Activated CD4-positive, alpha-beta T cell treated with anti-CD3 and anti-CD28 coated beads, Interleukin-2, amount 50 U/mL, for 48 hours (primary cell): ENCODE results near the gene SMIM35.
"Not testable (repeated sequence)": the region's sequence is repeated elsewhere in the genome, so short reads cannot be mapped to it uniquely, and the experiment has no call there.

Experiments
- DNase-seq, 2 experiments: peaks; one replicate each; pipeline ENCODE4 v3.0.0-alpha.2; 2020

Gene SMIM35

DNA sequence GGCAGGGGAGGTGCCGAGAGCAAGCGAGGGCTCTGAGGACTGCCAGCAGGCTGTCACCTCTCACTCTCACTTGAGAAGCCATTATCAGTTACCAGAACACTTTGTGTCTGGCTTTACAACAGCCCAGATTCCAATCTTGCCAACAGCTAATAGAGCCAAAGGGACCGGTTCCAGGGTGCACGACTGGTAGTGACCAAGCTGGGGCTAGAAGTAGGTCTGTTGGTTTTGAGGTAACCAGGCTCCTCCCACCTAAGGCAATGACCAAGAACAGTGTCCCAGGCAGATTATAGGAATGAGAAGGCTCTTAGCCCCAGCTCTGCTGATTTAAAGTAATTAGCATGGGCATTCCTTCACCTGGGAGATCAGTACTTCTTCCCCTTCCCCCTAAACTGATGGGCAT lies 107.8 kb downstream of the SMIM35 start:
- DNase-seq: no peak

DNA sequence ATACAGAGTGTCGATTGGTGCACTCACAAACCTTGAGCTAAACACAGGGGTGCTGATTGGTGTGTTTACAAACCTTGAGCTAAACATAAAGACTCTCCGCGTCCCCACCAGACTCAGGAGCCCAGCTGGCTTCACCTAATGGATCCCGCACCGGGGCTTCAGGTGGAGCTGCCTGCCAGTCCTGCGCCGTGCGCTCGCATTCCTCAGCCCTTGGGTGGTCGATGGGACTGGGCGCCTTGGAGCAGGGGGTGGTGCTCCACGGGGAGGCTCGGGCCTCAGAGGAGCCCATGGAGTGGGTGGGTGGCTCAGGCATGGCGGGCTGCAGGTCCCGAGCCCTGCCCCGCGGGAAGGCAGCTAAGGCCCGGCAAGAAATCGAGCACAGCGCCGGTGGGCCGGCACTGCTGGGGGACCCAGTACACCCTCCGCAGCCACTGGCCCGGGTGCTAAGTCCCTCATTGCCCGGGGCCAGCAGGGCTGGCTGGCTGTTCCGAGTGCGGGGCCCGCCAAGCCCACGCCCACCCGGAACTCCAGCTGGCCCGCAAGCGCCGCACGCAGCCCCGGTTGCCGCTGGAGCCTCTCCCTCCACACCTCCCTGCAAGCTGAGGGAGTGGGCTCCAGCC lies 108.4 kb downstream of the SMIM35 start:
- DNase-seq: not testable (repeated sequence)

DNA sequence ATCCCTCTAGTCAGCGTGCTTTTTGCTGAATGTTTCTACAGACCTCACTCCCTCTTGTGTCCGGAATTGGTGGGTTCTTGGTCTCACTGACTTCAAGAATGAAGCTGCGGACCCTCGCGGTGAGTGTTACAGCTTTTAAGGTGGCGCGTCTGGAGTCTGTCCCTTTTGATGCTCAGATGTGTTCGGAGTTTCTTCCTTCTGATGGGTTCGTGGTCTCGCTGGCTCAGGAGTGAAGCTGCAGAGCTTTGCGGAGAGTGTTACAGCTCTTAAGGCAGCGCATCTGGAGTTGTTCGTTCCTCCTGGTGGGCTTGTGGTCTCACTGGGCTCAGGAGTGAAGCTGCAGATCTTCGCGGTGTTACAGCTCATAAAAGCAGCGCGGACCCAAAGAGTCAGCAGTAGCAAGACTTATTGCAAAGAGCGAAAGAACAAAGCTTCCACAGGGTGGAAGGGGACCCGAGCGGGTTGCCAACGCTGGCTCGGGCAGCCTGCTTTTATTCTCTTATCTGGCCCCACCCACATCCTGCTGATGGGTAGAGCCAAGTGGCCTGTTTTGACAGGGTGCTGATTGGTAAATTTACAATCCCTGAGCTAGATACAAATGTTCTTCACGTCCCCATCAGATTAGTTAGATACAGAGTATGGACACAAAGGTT lies 109.0 kb downstream of the SMIM35 start:
- DNase-seq: not testable (repeated sequence)

DNA sequence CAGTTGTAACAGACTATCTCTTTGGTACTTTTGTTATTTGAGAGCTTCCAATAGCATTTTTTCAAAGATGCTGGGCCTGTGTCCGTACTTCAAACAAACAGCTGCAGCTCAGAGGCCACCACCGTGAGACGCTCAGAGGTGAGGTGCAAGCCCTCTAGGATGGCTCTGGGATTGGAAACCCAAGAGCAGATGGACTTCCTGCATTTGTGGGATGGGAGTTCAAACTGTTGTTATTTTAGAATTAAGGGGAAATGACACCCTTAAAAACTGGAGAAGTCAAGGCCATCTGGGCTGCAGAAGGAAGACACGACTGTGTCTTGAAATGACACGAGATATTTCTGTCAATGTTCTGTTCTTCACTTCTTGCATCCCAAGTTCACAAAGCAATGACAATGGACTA lies 109.7 kb downstream of the SMIM35 start:
- DNase-seq: no peak

DNA sequence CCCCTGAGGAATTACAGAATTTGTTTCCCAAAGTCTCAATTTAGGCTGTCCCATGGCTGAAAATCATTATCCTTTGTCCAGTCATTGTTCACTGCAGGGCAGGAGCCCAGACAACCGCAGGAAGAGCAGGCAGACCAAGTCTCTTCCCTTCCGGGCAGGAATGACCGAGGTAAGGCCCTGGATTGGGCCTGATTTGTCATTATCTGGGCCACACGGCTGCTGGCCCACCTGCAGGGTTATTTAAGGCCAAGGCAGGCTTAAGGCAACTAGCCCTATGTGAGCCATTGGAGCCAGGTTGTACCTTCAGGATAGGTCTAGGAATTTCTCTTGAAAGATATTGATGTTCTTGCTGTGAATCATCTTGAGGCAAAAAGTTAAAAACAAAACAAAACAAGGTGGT lies 110.3 kb downstream of the SMIM35 start:
- DNase-seq: no peak

DNA sequence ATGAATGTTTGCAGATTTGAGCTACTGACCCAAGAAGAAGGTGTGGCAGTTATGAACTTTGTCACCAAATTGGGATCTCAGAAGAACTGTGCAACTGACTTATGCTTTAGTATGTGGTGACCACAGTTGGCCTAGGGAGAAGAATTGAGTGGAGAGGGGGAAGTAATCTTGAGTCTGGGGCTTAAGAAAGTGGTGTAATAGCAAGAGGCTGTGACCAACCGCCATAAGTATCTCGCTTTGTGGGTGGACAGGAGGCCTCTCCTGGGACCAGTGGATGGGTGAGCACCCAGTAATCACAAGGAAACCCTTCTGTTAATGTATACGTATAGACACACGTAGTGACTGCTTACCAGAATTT lies 113.3 kb downstream of the SMIM35 start:
- DNase-seq: no peak

DNA sequence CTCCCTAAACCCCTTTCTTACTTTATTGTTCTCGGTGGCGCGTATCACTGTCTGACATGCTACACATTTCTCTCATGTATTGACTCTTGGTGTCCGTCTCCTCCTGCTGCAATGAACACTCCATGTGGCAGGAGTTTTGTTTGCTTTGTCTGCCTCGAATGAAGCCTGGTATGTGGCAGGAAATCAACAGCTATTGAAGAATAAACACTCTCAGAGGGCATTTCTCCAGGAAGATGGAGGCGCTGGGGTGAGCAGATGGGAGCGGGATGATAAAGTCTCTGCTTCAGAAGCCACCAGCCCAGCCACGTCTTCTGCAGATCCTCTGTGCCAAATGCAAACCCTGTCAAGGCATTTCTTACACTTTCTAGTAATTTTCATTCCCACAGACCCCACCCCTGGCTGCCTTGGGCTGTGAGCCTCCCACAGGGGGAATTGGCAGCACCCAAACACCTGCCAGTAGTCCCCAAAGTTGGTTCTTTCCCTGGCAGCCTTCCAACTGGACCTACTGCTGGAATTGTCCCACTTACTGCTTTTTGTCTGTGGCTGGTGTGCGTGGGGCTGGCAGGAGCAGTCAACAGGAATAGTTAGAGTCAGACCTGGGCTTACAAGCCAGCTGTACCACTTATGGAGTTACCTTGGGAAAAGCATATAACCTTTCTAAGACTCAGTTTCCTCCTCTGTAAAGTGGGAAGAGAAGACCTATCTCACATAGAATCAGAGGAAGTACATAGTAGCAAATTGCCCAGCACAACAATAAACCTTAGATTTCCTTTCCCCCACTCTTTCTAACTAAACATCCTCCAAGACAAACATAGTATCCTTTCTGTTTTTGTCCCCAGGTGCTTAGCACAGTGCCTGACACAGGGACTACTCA lies 113.9 kb downstream of the SMIM35 start:
- no peak for DNase-seq

DNA sequence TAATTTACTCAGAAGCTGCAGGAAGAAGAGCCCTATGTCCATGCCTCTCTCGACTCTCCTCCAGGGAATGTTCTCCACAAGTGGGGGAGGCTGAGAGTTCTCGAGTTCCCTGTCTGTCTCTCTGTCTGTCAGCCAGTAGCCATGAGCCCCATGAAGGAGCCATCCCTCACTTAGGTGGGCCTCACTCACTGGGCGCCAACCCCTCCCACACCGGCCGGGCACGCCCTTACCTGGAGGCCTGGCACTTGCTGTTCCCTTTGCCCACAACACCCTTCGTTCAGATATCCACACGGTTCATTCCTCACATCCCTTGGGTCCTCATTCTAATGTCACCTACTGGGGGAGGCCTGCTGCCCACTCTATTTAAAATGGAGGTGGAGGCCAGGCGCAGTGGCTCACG lies 114.7 kb downstream of the SMIM35 start:
- no peak for DNase-seq

DNA sequence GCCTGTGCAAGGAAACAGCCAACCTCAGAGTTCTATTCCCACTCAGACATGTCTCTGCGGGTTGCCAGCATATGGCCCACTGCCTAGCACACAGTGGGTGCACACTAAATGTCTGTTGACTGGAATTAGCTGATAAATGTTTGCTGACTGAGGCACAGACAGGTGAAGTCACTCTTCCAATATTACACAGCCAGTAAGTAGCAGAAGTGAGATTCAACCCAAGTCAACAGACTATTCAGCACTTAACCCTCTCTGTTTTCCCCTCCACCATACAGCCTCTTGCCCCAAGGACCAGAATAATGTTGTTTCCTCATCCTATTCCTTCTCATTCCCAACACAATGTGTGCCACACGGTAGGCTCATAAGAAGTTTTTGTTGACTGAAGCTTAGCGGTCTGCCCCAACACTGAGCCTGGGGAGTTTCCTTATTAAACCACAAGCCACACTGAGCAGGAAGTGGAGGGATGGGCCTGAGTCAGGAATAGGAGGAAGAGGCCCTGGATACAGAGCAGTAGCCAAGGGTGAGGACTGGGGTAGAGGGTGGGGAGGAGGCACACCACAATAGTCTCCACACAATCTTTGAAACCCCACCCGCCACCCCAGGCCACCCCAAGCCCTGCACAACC lies 116.3 kb downstream of the SMIM35 start:
- peak in 1 of 2 experiments; percentile 57 for DNase-seq

DNA sequence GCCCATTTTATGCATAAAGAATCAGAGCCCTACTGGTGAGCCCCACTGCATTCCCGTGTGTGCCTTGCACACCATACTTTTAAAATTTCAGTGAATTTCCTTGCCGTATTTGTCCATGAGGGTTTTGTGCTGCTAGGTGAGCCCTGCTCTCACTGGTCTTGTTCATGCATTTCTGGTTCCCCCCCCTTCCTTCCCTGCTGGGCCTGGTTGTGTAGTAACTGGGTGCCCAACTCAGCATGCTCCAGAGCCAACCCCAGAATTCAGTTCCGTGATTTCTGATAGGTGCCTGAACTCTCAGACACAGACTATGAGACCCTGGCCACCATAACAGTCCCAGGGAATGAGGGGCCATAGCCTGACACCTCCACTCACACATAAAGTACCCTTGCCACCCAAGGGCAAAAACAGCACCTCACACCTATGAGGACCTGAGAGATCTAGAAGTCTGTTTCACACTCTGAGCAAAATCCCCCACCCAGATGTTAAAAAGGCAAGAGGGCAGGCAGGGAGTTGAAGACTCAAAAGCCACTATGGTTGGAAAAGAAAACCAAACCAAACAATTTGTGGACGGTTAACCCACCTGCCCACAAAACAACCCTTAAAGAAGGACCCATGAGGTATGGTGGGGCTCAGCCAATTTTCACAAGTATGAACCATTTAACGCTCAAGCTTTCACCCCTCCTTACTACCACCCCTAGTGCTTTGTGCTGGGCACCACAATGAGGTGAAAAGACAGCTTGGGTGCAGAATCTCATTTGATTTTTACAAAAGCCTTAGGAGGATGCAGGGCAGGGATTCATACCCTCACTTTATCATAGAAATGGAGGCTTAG lies 117.4 kb downstream of the SMIM35 start:
- DNase-seq: no peak

DNA sequence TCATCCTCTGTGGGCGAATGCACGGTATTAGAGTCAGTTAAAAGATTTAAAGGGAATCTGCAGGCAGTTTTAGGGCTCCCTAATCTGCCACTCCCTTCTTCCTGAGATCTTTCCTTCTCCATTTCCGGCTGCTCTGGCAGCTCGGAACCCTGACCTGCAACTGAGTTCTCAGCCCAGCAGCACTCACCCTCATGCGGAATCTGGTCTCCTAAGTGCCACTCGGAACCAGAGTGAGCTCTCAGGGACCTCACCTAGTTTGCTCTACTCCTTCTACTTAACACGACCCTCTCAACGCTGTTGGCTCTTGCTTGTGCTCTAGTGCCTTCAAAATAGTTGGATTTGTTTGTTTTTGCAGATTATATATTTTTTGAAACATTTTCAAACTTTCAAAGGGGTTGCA lies 119.9 kb downstream of the SMIM35 start:
- no peak for DNase-seq

DNA sequence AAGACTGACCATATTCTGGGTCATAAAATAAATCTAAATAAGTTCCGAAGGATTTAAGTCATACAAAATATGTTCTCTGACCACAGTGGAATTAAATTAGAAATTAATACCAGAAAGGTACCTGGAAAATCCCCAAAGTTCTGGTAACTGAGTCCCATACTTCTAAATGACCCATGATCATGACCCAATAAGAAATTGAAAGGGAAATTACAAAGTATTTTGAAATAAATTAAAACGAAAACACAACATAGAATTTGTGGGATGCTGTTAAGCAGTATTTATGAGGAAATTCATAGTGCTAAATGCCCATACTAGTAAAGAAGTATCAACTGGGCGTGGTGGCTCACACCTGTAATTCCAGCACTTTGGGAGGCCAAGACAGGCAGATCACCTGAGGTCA lies 123.9 kb downstream of the SMIM35 start:
- no peak for DNase-seq

DNA sequence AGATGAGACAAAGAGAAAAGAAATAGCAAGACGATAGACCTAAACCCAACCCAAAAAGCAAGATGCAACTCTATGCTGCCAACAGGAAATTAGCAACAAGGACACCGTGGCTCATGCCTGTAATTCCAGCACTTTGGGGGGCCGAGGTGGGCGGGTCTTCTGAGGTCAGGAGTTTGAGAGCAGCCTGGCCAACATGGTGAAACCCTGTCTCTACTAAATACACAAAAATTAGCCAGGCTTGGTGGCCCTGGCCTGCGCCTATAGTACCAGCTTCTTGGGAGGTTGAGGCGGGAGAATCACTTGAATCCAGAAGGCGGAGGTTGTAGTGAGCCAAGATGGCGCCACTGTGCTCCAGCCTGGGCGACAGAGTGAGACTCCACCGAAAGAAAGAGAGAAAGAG lies 124.9 kb downstream of the SMIM35 start:
- no peak for DNase-seq

DNA sequence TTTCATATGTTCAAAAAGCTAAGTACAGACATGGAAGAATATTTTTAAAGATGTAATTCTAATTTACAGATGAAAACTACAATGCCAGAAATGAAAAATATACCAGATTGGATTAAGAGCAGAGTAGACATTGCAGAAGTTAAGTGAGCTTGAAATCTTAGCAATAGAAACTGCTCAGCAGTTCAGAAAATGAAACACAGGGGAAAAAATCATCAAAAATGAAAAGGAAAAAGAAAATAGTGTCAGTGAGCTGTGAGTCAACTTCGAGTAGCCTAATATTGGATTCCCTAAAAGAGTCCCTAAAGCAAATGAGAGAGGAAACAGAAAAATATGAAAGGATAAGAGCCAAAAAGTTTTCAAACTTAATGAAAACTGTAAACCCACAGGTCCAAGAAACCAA lies 126.4 kb downstream of the SMIM35 start:
- DNase-seq: no peak

DNA sequence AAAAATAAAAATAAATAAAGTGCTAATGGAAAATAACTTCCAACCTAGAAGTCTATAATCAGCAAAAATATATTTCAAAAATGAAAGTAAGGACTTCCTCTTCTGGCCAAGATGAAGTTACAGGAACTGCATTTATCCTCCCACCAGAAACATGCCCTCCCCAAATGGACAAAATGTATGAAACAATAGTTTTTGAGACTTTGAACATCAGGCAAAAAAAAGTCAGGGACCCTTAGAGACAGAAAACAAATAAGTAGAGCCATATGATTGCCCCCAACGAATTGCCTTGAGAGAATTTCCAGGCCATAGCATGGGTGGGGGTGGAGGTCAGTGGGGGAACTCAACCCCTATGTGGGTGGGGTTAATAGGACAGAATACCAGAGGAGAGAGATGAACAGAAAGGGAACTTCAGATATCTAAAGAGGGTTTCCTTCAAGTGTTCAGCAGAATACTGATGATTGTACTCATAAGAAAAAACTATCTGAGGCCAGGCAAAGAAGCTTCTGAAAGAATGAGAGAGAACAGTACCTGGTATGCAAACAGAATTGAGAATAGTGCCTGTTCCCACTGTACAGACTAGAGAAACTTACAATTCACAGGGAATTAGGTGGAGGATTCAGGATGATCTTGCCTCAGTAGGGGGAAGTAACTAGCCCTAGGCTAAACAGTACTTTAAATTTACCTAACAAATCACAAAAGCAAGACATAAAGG lies 127.2 kb downstream of the SMIM35 start:
- no peak for DNase-seq

DNA sequence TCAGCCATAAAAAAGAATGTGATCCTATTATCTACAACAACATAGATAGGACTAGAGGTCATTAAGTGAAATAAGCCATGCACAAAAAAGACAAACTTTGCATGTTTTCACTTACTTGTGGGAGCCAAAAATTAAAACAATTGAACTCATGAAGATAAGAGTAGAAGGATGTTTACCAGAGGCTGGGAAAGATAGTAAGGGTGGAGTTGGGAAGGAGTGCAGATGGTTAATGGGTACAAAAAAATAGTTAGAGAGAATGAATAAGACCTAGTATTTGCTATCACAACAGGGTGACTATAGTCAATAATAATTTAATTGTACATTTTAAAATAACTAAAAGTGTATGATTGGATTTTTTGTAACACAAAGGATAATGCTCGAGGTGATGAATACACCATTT lies 127.8 kb downstream of the SMIM35 start:
- no peak for DNase-seq
